ENCODE results near the gene UTP14C.

- no peak for TF ChIP-seq CTCF (IDR thresholded peaks at IDR 0.05)
- TF ChIP-seq POLR2AphosphoS5 (IDR thresholded peaks at IDR 0.05) = no peak
- TF ChIP-seq POLR2A (IDR thresholded peaks at IDR 0.05) = no peak
Observed at GRCh38 chr13:51996641-51997040, 27.9 kb upstream of the UTP14C start.

Measured in gastroesophageal sphincter (tissue), 3 donors.